Fibroblast of lung (primary cell): Measurements from ENCODE around the gene TMEM269. TPM values are rescaled to one million over a fixed set of nuclear protein-coding genes. Genes with fewer than 3 reads are reported as not detected.

Experiments
- DNase-seq, 2 donors: peaks; one replicate each; pipeline versions ENCODE4 v3.0.0 to v3.0.0-alpha.2; 2010; ENCODE audit warnings: low read depth in 2 of 2
- H2AFZ ChIP-seq: 2 replicates; pipeline ENCODE4 v1.5.1; 2012; ENCODE audit warnings: low read length, control low read depth, inconsistent platforms
- H3K27ac ChIP-seq: 2 replicates; pipeline ENCODE4 v1.5.1; 2011; ENCODE audit warnings: low read length, control low read depth; ENCODE audit not compliant: insufficient read depth
- H3K27me3 ChIP-seq: 2 replicates; pipeline ENCODE4 v1.5.1; 2011; ENCODE audit warnings: mild to moderate bottlenecking, low read length; ENCODE audit not compliant: control insufficient read depth, insufficient read depth
- H3K36me3 ChIP-seq: 2 replicates; pipeline ENCODE4 v1.5.1; 2011; ENCODE audit warnings: low read length; ENCODE audit not compliant: control insufficient read depth, insufficient read depth
- H3K4me1 ChIP-seq: 2 replicates; pipeline ENCODE4 v1.5.1; 2011; ENCODE audit warnings: low read length; ENCODE audit not compliant: control insufficient read depth, insufficient read depth; ENCODE audit errors: extremely low read depth
- H3K4me2 ChIP-seq: 2 replicates; pipeline ENCODE4 v1.5.1; 2011; ENCODE audit warnings: low read length, control low read depth; ENCODE audit not compliant: insufficient read depth; ENCODE audit errors: extremely low read depth
- H3K4me3 ChIP-seq, 4 experiments: fragments of 200-600 bp in 1 of 4; sonication (generic) in 1 of 4; replicated peaks in 1 of 4; 2 replicates each; pipeline ENCODE4 v1.5.1; 2011 to 2016; ENCODE audit warnings: low read length in 4 of 4, low read depth in 3 of 4, mild to moderate bottlenecking in 3 of 4, control low read depth in 2 of 4, inconsistent platforms in 1 of 4, mixed read lengths in 1 of 4; ENCODE audit not compliant: insufficient read depth in 1 of 4; ENCODE audit errors: control extremely low read depth in 1 of 4
- H3K79me2 ChIP-seq: 2 replicates; pipeline ENCODE4 v1.5.1; 2012; ENCODE audit warnings: mild to moderate bottlenecking, low read length, inconsistent platforms; ENCODE audit not compliant: control insufficient read depth, insufficient read depth
- H3K9ac ChIP-seq: 2 replicates; pipeline ENCODE4 v1.5.1; 2011; ENCODE audit warnings: mild to moderate bottlenecking, low read length, control low read depth; ENCODE audit not compliant: insufficient read depth
- H3K9me3 ChIP-seq: 2 replicates; pipeline ENCODE4 v1.5.1; 2012; ENCODE audit warnings: low read depth, low read length; ENCODE audit not compliant: control insufficient read depth, insufficient read depth
- H4K20me1 ChIP-seq: 2 replicates; pipeline ENCODE4 v1.5.1; 2011; ENCODE audit warnings: low read length; ENCODE audit not compliant: control insufficient read depth, insufficient read depth; ENCODE audit errors: extremely low read depth
- EZH2 ChIP-seq: IDR thresholded peaks from 2 replicates; pipeline ENCODE4 v1.5.1; 2012; ENCODE audit warnings: low read length, control low read depth, mild to moderate bottlenecking; ENCODE audit errors: missing control alignments
- polyA plus RNA-seq, 2 donors: library from polyadenylated mRNA; depleted of rRNA in 1 of 2; stranded (reverse) in 1 of 2; unstranded in 1 of 2; fragments of >200 nt; gene quantifications; 2 replicates each; pipeline ENCODE4 v1.2.1, GENCODE V29; 2011 to 2012; ENCODE audit warnings: missing spikeins in 1 of 2
- total RNA-seq: library from RNA; depleted of rRNA; stranded (reverse); fragments of >200 nt; gene quantifications from 2 replicates; pipeline ENCODE4 v1.2.1, GENCODE V29; 2014
- TF ChIP-seq, protein P1 (sequence below), 2 donors: IDR thresholded peaks in 1 of 2; conservative IDR thresholded peaks in 1 of 2; 1 replicate in 1 of 2; 2 replicates in 1 of 2; pipeline ENCODE4 v1.5.1; 2011 to 2012; ENCODE audit warnings: low read length in 2 of 2, control low read depth in 1 of 2, inconsistent platforms in 1 of 2, low read depth in 1 of 2, mild to moderate bottlenecking in 1 of 2

Gene TMEM269
- total and polyA plus RNA-seq, 2 donors (not counting 1 experiment from before 2014, with no cell fraction given) = 0.10 to 0.17 TPM

DNA sequence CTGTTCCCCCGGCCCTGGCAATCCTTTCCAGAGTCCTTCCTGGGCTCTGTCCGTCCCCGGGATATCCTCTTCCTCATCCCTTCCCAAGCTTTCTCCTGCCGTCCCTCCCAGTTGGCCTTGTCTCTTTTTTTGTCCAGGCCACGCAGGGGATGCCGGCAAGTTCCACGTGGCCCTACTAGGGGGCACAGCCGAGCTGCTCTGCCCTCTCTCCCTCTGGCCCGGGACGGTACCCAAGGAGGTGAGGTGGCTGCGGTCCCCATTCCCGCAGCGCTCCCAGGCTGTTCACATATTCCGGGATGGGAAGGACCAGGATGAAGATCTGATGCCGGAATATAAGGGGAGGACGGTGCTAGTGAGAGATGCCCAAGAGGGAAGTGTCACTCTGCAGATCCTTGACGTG, 45.8 kb downstream of the TMEM269 start:
- DNase-seq = no peak
- Histone ChIP-seq H3K79me2 (no peaks in the 10 kb centered on the region), H2AFZ (no peak overlapping the region), H3K4me2 (no peak overlapping the region), H3K27me3 (no peaks in the 10 kb centered on the region), H3K36me3 (peaks cover 4% of the 10 kb centered on the region), H4K20me1 (no peaks in the 10 kb centered on the region), H3K27ac (no peak overlapping the region), H3K9ac (no peak overlapping the region), H3K4me3 (no peak overlapping the region), H3K9me3 (no peaks in the 10 kb centered on the region), H3K4me1 (no peaks in the 10 kb centered on the region)
- no peak for TF ChIP-seq EZH2
- TF ChIP-seq, protein P1, sequence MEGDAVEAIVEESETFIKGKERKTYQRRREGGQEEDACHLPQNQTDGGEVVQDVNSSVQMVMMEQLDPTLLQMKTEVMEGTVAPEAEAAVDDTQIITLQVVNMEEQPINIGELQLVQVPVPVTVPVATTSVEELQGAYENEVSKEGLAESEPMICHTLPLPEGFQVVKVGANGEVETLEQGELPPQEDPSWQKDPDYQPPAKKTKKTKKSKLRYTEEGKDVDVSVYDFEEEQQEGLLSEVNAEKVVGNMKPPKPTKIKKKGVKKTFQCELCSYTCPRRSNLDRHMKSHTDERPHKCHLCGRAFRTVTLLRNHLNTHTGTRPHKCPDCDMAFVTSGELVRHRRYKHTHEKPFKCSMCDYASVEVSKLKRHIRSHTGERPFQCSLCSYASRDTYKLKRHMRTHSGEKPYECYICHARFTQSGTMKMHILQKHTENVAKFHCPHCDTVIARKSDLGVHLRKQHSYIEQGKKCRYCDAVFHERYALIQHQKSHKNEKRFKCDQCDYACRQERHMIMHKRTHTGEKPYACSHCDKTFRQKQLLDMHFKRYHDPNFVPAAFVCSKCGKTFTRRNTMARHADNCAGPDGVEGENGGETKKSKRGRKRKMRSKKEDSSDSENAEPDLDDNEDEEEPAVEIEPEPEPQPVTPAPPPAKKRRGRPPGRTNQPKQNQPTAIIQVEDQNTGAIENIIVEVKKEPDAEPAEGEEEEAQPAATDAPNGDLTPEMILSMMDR (conservative IDR thresholded peaks at IDR 0.05 in 1 of 2, IDR thresholded peaks at IDR 0.05 in 1 of 2; ENCODE audit: low read depth in 1 of 2, low read length in 2 of 2) = no peak

GRCh38 chr1:42831273-42831672, 46.5 kb downstream of the TMEM269 start:
- H3K27me3 ChIP-seq = no peaks in the 10 kb centered on the region
- no peak overlapping the region for H3K4me2 ChIP-seq
- no peak overlapping the region for H3K4me3 ChIP-seq
- TF ChIP-seq, protein P1 (conservative IDR thresholded peaks at IDR 0.05 in 1 of 2, IDR thresholded peaks at IDR 0.05 in 1 of 2; ENCODE audit: low read depth in 1 of 2, low read length in 2 of 2) = no peak
- no peak for TF ChIP-seq EZH2
- no peak overlapping the region for H3K9ac ChIP-seq
- no peaks in the 10 kb centered on the region for H4K20me1 ChIP-seq
- no peak overlapping the region for H3K27ac ChIP-seq
- H3K4me1 ChIP-seq = no peaks in the 10 kb centered on the region
- no peak for DNase-seq
- no peaks in the 10 kb centered on the region for H3K9me3 ChIP-seq
- H3K79me2 ChIP-seq = no peaks in the 10 kb centered on the region
- H3K36me3 ChIP-seq = peaks cover 4% of the 10 kb centered on the region
- no peak overlapping the region for H2AFZ ChIP-seq

DNA sequence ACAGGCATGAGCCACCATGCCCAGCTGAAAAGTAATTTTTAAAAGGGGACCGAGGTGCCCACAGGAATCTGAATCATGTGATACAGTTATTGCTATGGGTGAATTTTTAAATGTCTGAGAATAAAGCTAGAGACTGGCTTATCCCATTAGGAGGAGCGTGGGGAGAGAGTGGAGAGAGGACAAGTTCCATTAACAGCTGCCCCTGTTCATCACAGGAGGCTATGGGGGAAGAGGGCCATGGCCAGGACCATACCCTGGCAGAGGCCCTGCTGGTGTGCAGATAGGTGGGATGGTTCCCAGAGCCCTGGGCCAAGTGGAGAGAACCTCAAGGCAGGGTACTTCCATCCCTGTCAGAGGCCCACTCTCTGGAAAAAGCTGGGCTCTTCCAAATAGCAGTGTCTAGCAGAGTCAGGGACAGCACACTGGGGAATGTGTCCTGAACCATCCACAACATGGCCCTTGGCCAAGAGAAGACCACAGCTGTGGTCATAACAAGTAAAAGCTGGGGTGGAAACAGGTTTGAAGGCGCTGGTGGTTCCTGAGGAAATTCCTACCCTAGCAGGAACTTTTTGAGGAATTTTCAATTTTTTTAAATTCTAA, 48.0 kb downstream of the TMEM269 start:
- TF ChIP-seq, protein P1 (conservative IDR thresholded peaks at IDR 0.05 in 1 of 2, IDR thresholded peaks at IDR 0.05 in 1 of 2; ENCODE audit: low read depth in 1 of 2, low read length in 2 of 2) = no peak
- TF ChIP-seq EZH2 = no peak
- no peak overlapping the region for H3K27ac ChIP-seq
- H3K36me3 ChIP-seq = peaks cover 4% of the 10 kb centered on the region
- H3K9me3 ChIP-seq = no peaks in the 10 kb centered on the region
- no peaks in the 10 kb centered on the region for H3K79me2 ChIP-seq
- no peak for DNase-seq
- H3K4me1 ChIP-seq = no peaks in the 10 kb centered on the region
- H4K20me1 ChIP-seq = no peaks in the 10 kb centered on the region
- no peak overlapping the region for H3K4me3 ChIP-seq
- no peak overlapping the region for H3K4me2 ChIP-seq
- H3K27me3 ChIP-seq = no peaks in the 10 kb centered on the region
- no peak overlapping the region for H2AFZ ChIP-seq
- H3K9ac ChIP-seq = no peak overlapping the region
